ENCODE data around the gene TMEFF1.

The TMEFF1 gene

DNA sequence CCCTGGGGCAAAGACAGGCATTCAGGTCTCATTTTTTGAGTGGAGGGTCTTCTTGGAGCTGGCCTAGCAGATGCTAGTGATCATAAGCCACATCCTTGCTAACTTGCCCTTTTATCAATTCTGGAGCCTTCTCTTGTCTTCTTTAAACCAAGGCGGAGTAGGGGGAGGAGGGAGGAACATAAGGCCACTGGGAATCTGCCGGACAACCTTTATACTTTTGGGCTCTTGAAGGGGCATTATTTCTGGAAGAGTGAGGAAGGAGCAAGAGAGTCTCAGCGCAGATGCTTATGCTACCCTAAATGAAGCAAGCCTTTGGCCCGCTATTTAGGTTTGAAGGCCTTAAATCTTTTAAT, 2.0 kb downstream of the TMEFF1 start:
- H3K4me3 ChIP-seq (ENCODE audit: low read depth, low read length): no peak overlapping the region
- TF ChIP-seq, protein P1, sequence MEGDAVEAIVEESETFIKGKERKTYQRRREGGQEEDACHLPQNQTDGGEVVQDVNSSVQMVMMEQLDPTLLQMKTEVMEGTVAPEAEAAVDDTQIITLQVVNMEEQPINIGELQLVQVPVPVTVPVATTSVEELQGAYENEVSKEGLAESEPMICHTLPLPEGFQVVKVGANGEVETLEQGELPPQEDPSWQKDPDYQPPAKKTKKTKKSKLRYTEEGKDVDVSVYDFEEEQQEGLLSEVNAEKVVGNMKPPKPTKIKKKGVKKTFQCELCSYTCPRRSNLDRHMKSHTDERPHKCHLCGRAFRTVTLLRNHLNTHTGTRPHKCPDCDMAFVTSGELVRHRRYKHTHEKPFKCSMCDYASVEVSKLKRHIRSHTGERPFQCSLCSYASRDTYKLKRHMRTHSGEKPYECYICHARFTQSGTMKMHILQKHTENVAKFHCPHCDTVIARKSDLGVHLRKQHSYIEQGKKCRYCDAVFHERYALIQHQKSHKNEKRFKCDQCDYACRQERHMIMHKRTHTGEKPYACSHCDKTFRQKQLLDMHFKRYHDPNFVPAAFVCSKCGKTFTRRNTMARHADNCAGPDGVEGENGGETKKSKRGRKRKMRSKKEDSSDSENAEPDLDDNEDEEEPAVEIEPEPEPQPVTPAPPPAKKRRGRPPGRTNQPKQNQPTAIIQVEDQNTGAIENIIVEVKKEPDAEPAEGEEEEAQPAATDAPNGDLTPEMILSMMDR (IDR thresholded peaks at IDR 0.05; ENCODE audit: control insufficient read depth, extremely low read depth, insufficient read depth): no peak
- DNase-seq (ENCODE audit: low read depth): no peak

DNA sequence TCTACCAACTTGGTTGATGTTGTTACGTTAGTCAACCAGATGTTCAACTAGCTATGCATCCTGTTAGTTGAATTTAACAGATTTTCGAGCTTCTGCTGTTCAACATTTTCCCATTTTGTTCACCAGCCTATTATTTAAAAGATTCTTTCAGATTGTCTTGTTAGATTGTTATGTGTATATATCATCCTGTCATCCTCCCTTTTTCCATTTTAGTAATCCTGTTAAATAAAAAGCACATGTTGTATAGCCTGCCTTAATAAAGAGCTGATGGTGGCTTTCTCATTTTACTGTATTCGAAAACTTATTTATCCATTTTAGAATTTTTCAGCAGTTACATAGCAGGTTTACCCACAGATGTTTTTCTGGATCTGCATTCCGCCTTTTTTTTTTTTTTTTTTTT, 4.3 kb downstream of the TMEFF1 start:
- DNase-seq (ENCODE audit: low read depth): no peak
- TF ChIP-seq, protein P1 (IDR thresholded peaks at IDR 0.05; ENCODE audit: control insufficient read depth, extremely low read depth, insufficient read depth): no peak
- H3K4me3 ChIP-seq (ENCODE audit: low read depth, low read length): no peak overlapping the region

DNA sequence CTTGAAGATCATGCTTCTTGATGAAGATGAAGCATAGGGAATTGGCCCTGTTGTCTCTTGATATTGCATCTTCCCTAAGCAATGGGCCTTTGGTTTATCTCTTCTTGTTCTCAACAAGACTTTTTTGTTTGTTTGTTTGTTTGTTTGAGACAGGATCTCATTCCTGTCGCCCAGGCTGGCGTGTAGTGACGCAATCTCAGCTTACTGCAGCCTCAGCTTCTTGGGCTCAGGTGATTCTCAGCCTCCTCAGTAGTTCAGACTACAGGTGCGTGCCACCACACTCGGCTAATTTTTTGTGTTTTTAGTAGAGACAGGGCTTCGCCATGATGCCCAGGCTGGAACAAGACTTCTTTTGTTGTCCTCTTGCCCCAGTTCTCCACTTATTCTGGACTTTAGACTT, 5.2 kb downstream of the TMEFF1 start:
- TF ChIP-seq, protein P1 (IDR thresholded peaks at IDR 0.05; ENCODE audit: control insufficient read depth, extremely low read depth, insufficient read depth): no peak
- H3K4me3 ChIP-seq (ENCODE audit: low read depth, low read length): no peak overlapping the region
- no peak for DNase-seq (ENCODE audit: low read depth)

DNA sequence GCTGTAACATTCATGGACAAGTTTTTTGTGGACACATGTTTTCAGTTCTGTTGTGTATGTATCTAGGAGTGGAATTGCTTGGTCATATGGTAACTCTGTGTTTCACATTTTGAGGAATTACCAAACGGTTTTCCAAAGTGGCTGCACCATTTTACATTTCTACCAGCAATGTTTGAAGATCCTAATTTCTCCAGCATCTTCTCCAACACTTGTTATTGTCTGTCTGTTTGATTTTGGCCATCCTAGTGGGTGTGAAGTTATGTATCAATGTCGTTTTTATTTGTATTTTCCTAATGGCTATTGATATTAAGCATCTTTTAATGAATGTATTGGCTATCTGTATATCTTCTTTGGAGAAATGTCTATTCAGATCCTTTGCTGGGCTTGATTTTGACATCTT, 6.9 kb downstream of the TMEFF1 start:
- no peak for DNase-seq (ENCODE audit: low read depth)
- TF ChIP-seq, protein P1 (IDR thresholded peaks at IDR 0.05; ENCODE audit: control insufficient read depth, extremely low read depth, insufficient read depth): no peak
- H3K4me3 ChIP-seq (ENCODE audit: low read depth, low read length): no peak overlapping the region

DNA sequence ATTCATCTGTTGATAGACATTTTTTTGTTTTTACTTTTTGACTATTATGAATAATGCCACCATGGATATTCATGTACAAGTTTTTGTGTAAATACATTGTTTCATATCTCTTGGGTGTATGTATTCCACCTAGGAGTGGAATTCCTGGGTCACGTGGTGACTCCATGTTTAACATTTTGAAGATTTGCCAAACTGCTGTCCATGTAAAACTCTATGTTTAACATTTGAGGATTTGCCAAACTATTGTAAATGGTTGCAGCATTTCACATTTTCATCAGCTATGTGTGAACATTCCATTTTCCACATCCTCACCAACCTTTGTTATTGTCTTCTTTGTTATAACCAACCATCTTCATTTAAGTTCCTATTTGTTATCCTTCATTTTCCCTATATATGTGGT, 12.2 kb downstream of the TMEFF1 start:
- no peak for DNase-seq (ENCODE audit: low read depth)
- no peak overlapping the region for H3K4me3 ChIP-seq (ENCODE audit: low read depth, low read length)
- TF ChIP-seq, protein P1 (IDR thresholded peaks at IDR 0.05; ENCODE audit: control insufficient read depth, extremely low read depth, insufficient read depth): no peak

DNA sequence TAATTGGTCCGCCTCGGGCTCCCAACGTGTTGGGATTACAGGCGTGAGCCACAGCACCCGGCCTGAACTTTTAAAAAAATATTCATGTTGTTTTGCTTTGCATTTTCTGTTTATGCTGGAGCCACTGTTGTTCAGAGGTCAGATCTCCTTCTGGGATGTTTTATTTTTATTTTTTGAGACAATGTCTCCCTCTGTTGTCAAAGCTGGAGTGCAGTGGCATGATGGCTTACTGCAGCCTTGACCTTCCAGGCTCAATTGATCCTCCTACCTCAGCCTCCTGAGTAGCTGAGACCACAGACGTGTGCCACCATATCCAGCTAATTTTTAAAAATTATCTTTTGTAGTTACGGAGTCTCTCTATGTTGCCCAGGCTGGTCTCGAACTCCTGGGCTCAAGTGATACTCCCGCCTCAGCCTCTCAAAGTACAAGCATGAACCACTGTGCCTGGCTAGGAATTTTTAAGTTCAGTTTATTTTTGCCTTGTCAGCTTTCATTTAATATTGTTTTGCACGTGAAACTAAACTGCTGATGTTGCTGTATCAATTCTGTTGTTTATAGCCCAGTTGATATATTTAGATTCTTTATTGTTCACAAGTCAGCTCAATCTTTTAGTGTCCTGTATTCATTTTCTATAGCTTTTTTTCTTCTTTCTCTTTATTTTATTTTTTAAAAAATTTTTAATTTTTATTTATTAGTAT, 13.7 kb downstream of the TMEFF1 start:
- H3K4me3 ChIP-seq (ENCODE audit: low read depth, low read length): no peak overlapping the region
- TF ChIP-seq, protein P1 (IDR thresholded peaks at IDR 0.05; ENCODE audit: control insufficient read depth, extremely low read depth, insufficient read depth): no peak
- no peak for DNase-seq (ENCODE audit: low read depth)

DNA sequence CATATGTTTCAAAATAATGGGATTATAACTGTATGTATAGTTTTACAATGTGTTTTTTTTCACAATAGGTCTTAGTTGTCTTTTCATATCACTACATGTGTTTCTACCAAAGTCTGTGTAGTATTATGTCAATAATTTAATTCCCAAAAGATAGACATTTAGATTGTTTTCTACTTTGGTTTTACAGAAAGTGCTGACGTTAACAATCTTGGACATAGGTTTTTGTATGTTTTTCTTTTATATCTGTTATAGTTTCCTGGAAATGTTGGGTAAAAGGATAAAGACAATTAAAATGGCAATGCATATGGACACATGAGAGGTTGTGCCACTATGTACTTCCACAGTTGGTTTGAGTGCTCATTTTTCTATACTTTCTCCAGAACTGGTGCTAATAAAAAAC, 15.2 kb downstream of the TMEFF1 start:
- no peak for DNase-seq (ENCODE audit: low read depth)
- TF ChIP-seq, protein P1 (IDR thresholded peaks at IDR 0.05; ENCODE audit: control insufficient read depth, extremely low read depth, insufficient read depth): no peak
- H3K4me3 ChIP-seq (ENCODE audit: low read depth, low read length): no peak overlapping the region
